Measurements from ENCODE around the gene CASZ1.

The CASZ1 gene

DNA sequence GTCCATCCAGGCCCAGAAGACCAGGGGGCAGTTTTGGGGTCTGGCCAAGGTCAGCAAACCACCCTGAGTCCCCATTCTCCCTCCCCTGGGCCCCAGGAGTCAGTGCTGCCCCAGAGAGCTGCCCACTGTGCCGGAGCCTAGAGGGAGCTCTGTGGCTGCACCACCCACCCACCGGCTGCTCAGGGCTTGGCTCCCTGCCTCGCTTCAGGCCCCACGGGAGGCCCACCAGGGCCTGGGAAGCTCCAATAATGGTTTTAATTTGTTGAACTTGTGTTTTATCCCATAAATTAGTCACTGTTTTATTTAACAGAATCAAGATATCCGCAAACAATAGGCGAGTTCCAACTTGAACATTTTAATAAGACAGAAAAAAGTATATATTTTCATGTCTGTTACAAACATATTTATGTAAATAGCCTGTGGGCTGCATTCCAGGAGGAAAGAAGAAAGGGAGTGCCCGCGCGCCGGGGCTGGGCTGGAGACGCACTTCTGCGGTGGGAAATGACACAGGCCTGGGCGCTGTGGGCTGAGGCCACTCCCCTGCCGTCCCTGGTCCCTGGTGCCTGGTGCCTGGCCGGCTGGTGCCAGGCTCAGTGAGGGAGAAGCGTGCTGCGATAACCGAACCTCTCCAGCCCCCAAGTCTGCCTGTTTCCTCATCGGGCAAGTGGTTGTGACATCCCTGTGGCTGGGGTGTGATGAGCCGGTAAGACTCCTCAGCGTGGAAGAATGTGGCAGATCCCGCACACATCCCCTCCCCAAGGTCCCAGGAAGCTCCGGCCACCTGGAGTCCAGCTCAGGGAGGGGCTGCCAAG lies 161.2 kb downstream of the CASZ1 start:
- DNase-seq, result peak; percentile 61

DNA sequence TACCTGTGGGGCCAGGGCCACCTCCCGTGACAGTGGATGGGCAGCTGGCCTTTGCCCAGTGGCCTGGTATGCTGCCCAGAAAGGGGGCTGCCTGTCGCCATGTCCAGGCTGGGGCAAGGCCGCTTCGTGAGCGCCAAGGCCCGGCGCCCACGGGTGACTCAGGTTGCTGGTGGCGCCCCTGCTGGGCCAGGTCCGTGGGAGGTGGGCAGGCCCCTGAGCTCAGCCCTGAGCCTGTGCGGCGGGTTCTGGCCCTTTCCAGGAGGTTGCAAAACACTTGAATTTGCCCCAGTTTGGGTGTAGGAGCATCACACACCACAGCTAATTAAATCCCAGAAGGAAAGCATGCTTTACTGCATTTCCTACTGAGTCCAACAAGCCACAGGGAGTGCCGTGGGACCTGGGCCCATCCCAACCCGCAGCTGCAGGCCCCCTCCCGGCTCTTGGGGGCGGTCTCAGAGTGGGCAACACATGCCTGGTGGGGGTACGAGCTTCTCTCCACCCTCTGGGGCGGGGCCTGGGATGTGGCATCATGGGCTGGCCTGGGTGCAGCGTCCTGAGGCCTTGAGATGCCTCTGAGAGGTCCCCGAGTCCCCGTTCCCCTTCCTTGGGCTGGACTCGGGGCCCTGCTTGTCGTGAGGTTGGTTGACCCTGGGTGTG lies 161.9 kb downstream of the CASZ1 start:
- DNase-seq, result no peak

DNA sequence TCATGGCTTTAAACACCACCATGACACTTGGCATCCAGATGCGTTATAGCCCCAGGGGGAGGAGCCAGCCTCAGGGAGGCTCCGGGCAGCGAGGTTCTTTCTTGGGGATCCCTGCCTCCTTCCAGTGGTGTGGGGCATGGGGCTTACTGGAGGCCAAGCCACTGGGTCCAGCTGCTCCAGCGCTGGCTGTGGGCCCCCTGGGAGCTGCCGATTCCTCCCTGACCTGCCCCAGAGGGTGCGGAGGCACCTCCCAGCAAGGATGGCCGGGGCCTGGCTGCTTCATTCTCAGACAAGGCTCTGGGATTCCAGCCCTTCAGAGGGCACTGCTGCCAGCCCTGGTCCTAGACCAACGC lies 162.4 kb downstream of the CASZ1 start:
- no peak for DNase-seq

- no peak for DNase-seq
These were observed 163.0 kb downstream of the CASZ1 start for GRCh38 chr1:10633416-10633815.

- DNase-seq, result no peak
These were observed 163.8 kb downstream of the CASZ1 start for GRCh38 chr1:10632691-10633090.

- DNase-seq, result no peak
These were observed 164.4 kb downstream of the CASZ1 start for GRCh38 chr1:10631811-10632593.

- no peak for DNase-seq
These were observed 165.2 kb downstream of the CASZ1 start for GRCh38 chr1:10631121-10631810.

DNA sequence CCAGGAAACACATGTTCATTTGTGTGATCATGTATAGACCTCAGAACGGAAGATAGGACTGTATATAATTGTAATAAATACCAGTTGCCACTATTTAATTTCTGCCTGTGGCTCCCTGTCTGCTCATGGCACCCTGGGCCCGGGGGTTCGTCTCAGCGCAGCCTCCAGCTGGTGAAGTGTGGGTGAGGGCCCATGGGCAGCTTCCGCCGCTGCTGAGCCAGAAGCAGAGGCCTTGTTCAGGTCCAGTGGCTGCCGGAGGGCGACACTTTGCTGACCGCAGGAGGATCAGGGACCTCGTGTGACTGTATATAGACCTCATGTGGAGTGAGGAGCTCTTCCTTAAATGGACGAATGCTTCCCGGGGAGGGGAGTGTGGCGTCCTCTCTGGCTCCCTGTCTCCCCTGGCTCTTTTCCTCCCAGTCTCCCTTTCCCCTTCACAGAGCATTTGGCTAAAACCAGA lies 165.8 kb downstream of the CASZ1 start:
- no peak for DNase-seq

- DNase-seq, result no peak
These were observed 166.5 kb downstream of the CASZ1 start for GRCh38 chr1:10629816-10630571.

GRCh38 chr1:10629091-10629815 lies 167.2 kb downstream of the CASZ1 start:
- no peak for DNase-seq

DNA sequence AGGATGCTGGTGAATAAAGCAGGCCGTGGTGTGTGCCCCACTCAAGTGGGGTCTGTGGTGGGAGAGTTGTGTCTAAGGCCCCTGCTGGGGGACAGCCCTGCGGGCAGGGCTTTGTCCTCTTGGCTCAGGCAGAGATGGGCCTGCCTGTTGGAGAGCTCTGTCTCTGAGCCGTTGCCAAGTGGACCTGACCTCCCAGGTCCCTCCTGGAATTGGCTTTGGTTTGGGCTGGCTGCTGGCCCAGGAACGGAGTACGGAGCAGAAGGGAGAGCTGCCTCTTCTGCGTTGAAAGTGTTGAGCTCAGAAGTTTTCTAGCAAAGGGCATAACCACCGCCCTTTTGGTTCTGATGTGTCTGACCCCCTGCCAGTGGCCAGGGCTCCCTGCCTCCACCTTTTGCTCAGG lies 167.8 kb downstream of the CASZ1 start:
- no peak for DNase-seq

- DNase-seq, result no peak
These were observed 169.5 kb downstream of the CASZ1 start for GRCh38 chr1:10626791-10627410.

GRCh38 chr1:10626131-10626731 lies 170.2 kb downstream of the CASZ1 start:
- no peak for DNase-seq

DNA sequence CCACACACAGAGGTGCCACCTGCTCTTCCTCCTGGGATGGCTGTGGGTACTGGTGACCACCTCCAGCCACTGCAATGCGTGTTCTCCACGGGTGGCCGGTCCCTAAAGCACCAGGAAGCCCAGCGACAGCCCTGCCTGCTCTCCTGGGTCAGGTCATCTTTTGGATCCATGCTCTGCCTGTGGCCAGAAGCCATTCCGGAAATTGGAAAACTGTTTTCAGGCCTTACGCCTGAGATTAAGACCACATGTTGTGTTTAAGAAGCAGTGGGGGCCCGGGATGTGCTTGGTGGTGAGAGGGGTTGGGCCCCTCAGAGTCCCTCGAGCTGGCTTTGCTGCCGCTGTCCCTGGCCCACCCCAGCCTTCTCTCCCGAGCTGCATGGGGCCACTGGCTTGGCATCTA lies 170.9 kb downstream of the CASZ1 start:
- no peak for DNase-seq

GRCh38 chr1:10625076-10625475 lies 171.4 kb downstream of the CASZ1 start:
- DNase-seq, result no peak

DNA sequence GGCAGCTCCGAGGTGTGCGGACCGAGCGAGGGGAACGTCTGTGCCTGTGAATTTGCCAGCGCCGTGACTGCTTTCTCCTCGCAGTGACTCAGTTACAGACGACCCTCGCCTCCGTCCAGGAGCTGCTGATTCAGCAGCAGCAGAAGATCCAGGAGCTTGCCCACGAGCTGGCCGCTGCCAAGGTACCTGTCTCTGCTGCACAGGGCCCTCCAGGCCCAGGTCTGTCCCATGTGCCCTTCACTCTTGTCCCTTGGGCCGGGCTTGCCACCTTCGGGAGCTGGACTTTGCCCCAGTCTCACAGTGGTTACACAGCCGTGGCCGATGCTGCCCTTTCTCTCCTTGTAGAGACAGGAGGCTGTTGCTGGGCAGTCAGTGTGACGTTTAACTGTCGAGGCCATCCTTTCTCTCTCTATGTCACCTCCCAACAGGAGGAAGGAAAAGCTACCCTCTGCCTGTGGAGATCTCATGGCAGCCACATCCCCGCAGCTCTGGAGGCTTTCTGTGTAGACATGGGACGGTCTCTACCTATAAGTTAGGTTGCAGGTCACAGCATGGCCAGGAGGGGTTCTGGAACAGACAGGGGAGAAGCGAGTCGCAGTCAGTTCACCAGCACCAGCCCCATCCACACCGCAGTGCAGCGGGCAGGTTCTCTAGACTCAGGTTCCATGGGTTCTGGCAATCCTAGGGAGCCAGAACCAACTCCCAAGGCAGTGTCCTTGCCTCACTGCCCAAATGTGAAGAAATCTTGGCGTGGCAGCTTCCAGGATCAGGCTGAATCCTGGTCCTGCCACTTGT lies 172.0 kb downstream of the CASZ1 start:
- no peak for DNase-seq

- no peak for DNase-seq
These were observed 172.7 kb downstream of the CASZ1 start for GRCh38 chr1:10623686-10624145.

- DNase-seq, result no peak
These were observed 173.3 kb downstream of the CASZ1 start for GRCh38 chr1:10622910-10623685.

DNA sequence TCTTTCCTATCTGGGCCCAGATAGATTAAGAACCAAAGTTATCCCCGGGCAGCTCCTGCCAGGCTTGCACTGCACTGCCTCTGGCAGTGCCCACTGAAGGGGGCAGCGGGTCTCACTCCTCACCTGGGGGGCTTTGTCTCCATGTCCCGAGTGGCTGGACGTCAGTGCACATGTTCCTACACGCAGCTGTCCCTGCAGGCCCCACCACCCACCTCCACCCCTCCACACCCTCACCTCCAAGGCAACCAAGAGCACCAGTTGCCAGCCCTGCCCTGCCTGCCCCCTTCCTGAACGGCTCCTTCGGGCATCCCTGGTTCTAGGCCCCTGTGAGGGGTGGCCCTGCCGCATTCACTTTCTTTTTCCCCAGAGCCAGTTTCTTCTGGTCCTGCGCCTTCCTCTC lies 174.5 kb downstream of the CASZ1 start:
- DNase-seq, result no peak

Data from NCI-H1105 treated with DMSO at 0.1 percent for 48 hours (cell line).